HTERT RPE-1 (cell line): ENCODE measurements around the gene ADGRG6.

ENCODE experiments used
- in situ Hi-C: fragments of 300-500 bp; cut with MboI; formaldehyde crosslinking; loops from 4 replicates; pipeline ENCODE4 v1.14.3; 2020; ENCODE audit warnings: low sequenced_read_pairs

Gene ADGRG6

DNA sequence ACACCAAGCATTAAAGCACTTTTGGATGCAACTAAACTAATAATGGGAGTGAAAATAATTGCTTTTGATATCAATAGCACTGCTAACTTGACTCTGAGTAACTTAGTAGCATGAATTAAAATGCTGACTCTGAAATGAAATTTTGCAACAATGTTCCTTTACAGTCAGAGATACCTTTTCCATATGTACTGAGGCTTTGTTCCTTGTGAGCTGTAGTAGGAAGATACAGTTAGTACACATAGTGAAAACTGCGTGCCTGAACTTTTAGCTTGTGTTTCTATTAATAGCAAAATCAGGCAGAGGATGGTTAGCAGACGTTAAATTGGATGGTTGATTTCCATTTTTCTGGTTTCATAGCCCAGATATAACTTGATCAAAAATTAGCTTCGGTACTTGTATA, 18.6 kb downstream of the ADGRG6 start:
- in situ Hi-C loops, result no loop called here

DNA sequence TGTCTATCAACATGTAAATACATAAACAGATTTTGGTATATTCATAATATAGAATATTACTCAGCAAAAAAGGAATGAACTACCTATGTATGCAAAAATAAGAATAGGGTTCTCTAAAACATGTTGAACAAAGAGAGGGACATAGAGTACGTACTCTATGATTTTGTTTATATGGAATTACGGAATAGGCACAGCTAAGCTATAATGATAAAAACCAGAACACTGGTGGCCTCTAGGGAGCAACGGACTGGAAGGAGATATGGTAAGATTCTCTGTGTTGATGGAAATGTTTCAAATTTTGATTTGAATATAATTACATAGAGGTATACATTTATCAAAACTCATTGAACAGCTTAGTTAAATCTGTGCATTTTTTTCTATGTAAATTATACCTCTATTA, 19.6 kb downstream of the ADGRG6 start:
- in situ Hi-C loops, result no loop called here

DNA sequence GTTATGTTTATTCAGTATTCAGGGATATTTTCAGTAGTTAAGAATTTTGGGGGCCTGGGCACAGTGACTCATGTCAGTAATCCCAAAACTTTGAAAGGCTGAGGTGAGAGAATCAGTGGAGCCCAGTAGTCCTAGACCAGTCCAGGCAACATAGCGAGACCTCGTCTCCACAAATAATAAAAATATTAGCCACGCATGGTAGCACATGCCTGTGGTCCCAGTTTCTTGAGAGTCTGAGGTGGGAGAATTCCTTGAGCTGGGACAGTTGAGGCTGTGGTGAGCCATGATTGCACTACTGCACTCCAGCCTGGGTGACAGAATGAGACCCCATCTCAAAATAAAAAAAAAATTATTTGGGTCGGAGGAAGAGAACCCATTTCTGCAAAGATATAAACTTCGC, 20.3 kb downstream of the ADGRG6 start:
- in situ Hi-C loops, result no loop called here

DNA sequence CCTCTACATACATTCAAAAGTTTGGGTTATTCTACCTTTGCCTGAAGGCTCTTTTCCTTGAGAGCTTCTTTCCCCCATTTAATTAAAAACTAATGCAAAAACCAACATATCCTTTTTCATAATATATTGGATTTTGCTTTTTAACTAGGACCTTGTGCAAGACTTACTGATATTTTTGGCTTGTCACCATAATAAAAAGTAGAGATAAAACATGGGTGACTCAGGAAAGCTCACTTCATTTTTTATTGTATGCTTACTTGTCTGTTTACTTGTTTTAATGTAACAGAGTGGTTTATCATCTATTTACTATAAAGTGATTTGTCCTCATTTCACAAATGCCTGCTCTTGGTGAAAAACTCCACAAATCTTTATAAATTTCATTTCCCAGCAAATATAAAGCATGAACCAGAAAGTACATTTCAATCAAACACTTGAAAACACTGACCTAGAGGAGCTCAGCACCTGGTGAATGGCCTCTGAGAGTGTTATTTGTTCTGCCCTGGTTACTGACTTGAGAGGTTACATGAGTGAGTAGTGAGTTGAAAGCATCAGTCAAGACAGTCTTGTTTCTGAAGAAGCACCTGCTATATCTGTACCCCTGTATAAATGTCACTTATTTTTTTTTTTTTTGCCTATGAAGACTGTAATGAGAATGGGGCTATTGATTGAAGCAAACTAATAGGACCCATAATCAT, 20.8 kb downstream of the ADGRG6 start:
- in situ Hi-C loops, result no loop called here

DNA sequence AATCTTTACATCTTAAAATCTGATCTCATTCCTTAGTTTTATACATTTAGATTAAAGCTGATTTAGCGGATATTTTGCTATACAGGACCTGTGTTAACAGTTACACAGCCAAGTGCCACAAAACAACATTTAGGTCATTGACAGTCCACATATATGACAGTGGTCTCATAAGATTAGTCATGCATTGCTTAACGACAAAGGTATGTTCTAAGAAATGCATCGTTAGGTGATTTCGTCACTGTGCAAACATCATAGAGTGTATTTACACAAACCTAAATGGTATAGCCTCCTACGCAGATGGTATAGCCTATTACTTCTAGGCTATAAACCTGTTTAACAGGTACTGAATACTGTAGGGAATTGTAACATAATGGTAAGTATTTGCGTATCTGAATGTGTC, 21.6 kb downstream of the ADGRG6 start:
- in situ Hi-C loops, result no loop called here

DNA sequence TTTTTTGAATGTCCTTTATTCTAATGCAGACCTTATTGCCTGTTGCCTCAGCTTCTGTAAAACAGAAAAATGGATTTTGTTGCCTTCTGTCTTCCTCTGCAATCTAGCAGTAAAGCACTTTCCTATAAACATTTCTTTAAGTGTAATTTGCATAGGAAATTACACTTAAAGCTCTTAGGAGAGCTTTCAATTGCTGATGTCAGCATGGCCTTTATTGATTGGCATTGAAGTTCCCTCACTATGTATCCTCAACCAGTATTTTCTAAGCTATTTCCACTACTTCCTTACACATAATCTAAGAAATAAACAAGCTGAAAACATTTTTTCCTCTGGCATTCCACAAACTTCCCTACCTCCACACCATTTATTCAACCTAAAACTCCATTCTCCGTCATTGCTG, 22.3 kb downstream of the ADGRG6 start:
- in situ Hi-C loops, result no loop called here

DNA sequence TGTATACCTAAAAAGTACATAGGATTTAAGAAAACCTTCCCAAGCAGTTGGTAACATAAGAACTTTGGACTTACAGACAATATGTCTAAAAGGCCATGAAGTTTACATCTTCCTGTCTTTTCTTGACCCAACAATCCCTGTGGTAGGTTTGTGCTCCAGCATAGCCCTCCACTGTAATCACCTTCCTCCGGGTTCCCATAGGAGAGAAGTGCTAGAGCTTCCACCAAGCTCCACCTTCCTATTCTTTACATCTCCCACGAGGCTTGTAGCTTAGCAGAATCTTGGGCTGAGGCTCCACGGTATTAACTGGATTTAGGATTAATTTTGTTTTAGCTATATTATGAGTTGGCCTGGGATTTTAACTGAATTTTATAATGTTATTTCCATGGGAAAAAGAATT, 23.3 kb downstream of the ADGRG6 start:
- in situ Hi-C loops, result no loop called here

DNA sequence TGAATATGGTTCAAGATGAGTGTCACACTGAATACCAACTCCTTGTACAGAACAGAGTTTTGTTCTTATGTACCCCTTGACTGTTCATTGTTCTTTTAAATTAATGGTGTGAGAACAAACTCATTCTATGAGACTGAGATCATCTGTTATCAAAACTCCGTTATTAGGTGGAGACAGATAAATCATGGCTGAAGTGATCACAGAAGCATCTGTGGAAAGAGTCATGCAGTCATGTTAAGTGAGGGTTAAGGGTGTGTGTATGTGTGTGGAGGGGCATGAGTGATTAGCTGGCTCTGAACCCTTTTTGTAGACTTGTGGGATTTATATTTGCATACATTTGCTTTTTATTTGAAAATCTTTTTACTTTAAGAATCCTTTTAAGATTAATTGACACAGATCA, 24.7 kb downstream of the ADGRG6 start:
- in situ Hi-C loops, result no loop called here

DNA sequence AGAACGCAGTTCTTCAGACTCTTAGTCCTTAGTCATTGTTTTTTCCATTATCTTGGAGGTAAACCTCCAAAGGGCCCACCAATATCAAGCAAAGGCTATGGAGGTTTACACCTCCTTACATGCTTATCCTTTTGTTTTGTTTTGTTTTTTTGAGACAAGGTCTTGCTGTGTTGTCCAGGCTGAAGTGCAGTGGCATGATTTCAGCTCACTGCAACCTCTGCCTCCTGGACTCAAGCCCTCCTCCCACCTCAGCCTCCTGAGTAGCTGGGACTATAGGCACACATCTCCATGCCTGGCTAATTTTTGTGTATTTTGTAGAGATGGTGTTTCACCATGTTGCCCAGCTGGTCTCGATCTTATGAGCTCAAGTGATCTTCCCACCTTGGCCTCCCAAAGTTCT, 26.3 kb downstream of the ADGRG6 start:
- in situ Hi-C loops, result no loop called here

DNA sequence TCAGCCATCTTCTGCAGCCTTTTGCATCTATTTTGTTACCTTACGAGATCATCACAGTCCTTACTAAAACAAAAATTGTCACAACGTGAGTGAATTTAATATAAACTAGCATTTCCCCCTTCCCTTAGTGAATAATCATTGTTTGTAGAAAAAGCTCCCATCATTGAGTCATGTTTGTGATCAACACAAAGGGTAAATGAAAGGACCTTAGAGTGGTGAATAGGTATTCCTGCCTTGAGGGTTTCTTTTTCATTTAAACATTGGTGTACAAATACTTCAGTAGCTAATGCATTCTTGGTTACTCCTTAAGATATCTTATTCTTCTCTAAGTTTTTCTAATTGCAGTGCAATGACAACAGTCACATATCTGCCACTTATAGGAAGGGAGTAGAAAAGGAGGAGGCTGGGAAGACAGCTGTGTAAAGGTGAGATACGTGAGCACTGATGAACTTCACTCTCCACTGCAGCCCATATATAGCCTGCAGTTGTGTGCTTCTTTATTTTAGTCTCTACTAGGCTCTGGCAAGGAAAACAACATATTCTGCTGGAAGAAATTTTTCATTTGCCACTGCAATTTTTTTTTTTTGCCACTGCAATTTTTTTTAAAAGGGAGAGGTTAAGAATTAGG, 27.8 kb downstream of the ADGRG6 start:
- in situ Hi-C loops, result no loop called here

DNA sequence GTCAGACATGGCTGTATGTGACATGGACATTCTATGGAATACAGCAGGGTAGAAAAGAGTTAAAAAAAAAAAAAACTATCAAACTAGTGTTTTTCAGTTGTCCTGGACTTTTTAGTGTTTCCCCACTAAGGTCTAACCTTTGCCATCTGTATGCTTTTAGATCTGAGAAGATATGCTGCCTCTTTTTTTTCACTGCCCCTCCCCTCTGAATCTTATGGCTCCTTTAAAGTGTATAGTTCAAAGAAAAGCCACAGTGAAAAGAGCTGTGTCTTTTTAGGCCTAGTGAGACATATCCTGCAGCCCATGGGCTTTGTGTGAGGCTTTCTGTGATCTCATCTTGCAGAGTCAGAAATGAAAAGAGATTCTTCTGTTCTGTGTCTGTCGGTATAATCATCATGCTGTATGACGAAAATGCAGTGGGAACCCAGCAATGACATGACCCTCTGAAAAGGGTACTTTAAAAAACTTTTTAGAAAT, 29.3 kb downstream of the ADGRG6 start:
- in situ Hi-C loops, result no loop called here

DNA sequence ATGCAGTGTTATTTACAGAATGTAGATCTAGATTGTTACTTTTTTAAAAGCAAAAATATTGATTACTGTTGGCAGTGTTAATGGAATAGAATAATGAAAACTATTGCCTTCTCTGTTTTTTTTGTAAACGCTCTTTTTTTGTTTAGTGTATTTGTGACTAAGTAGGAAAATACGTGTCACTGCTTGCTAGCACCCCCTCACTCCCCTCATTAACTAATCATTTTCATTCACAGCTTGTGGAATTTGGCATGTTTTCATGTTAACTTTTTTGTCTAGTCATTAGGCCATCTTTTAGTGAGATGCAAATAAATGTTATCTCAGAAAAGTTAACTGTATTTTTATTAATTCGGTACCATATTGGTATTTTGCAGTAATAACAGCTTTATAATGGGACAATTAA, 29.8 kb downstream of the ADGRG6 start:
- in situ Hi-C loops, result no loop called here

DNA sequence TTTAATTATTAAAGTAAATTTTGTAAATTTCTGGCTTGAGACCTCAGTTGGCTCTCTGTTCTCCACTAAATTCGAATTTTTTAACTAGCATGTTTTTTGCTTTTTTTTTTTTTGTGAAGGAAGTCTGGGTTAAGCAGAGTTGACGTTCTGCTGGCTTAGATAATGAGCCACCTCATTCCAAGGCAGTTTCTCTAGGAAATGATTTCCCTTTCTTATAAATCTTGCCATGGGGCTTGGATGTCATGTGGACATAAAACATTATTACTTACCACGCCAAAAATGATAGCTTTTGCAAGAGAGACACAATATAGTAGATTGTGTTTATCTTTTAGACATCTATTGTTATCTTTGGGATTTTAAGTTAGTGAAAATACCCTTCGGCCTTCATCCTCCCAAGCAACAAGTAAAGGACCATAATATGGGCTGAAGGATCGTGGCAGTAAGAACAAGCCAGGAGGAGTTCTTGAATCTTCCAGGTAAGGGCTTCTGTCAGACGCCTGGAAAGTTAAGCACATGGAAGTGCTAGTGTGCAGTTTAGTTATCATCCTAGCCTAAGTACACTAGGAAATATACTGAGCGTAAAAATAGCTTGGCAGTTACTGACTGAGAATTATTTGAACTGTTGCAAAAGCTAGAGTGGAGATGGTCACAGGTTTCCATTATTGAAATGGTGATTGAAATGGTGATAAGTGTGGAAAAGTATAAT, 30.7 kb downstream of the ADGRG6 start:
- in situ Hi-C loops, result no loop called here

DNA sequence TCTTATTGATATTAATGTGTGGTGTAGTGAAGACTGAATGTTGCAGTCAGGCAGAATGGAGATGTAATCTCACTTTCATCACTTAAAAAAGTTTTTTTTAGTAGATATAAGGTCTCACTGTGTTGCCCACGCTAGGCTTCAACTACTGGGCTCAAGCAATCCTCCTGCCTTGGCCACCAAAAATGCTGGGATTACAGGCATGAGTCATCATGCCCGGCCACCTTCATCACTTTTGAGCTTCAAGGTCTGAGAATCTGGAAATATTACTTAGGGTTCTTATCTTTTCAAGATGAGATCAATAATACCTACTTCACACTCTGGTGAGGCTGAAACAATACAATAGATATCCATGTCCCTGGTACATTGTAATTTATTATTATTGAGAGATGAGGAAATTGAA, 31.6 kb downstream of the ADGRG6 start:
- in situ Hi-C loops, result no loop called here

DNA sequence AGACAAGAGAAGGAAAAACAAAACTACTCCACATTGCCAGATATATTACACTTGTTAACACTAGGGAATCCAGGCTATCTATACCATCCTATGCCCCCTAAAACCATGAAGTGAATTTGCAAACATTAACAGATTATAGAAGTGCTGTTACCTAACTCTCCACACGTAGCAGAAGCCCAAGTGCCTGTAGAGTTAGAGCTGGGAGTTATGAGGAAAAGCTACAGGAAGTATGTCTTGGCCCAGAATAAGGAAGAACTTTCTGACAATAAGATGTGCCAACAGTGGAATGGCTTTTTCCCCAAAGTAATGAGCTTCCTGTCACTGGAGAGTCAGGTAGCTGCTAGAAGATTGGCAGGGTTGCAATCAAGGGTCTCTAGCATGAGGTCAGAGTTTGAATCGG, 32.5 kb downstream of the ADGRG6 start:
- in situ Hi-C loops, result no loop called here

DNA sequence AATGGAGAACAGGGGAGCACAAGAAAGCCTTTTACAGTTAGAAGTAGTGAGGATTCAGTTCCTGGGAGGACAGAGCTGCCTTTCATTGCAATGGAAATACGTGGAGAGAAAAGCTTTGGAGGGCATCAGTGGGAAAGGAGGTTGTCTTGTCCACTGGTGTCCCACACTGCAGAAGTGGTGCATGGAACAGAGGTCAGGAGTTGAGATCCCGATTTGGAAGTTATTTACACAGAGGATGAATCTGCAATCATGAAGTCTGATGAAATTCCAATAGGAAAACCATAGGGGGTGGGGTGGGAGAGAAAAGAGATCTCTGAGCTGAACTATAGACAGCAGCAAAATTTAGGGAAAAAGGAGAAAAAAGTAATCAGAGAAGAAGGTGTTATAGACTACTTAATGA, 33.6 kb downstream of the ADGRG6 start:
- in situ Hi-C loops, result no loop called here

DNA sequence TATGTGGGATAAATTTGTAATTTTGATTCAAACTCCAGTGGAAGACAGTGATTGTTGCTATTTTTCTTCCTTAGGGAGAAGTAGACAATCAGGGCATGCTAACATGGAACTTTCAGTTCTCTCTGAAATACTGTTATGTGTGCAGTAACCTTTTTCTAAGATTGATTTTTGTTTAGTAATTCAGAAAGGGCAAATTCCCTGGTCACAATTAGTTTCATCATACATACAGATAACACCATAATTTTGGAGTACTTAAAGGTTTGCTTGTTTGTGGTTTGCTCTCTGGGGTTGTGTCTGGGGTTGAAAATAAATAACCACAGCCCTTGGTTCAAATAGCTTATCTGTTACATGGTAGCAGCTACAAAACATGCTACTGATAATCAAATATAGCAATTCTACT, 34.4 kb downstream of the ADGRG6 start:
- in situ Hi-C loops, result no loop called here

DNA sequence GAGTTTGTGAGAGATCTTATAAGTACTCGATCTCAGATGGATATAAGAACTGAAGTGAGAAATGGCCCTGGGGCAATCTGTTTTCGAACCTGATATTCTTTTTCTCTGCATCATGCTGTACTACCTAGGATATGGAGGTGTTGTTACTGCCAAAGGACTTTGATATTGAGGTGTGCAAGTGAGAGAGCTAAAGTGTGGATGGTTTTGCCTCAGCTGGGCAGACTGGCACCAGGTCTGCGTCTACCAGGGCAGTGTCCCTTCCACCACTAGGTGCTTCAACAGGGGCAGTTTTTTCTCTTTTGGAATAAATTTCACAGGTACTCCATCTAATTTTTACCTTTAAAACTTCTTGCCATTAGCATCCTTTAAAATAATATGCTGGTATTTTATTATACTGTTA, 35.0 kb downstream of the ADGRG6 start:
- in situ Hi-C loops, result no loop called here

DNA sequence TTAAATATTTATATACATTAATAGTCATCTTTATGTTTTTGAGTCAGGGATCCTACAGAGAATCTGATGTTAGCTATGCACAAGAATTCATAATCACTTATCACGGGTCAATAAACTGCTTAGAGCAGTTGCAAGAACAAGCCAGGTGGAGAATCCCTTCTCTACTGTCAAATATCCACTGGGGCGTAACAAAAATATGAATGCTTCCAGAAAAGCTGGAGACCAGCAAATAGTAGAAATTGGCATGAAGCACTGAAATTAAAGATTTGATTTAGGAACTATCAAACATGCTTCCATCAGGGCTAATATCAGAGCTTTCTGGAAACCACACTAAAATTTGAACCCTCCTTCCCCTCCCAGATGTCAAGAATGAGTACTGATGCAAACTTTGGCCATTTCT, 37.3 kb downstream of the ADGRG6 start:
- in situ Hi-C loops, result no loop called here

DNA sequence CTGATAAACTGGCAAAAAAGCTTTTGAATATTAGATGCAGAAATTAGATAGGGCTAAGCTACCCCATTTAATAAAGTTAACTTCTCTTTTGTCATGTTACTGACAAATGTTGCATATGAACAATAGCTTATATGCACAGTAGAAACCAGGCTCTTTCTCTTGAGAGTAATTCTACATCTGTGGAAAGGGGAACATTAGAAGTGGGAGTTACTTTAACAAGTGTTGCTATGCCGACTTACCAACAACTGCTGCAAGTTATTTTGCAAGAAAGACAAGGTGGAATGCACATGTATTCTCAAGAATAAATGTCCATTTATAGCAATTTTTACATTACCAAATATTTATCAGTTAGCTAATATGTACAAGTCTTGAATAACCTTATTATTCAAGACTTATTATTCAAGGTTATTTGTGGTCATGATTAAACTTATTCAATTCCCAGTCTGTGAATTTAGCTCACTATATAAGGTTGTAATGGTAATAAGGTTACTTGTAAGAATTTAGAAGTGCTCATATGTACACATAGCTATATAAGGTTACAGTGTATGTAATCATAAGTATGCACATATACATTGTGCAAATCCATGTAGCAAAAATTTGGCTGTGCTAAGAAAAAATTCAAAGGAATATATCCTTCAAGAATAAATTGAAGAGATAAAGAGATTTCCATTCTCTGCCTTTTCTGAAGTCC, 38.3 kb downstream of the ADGRG6 start:
- in situ Hi-C loops, result no loop called here

DNA sequence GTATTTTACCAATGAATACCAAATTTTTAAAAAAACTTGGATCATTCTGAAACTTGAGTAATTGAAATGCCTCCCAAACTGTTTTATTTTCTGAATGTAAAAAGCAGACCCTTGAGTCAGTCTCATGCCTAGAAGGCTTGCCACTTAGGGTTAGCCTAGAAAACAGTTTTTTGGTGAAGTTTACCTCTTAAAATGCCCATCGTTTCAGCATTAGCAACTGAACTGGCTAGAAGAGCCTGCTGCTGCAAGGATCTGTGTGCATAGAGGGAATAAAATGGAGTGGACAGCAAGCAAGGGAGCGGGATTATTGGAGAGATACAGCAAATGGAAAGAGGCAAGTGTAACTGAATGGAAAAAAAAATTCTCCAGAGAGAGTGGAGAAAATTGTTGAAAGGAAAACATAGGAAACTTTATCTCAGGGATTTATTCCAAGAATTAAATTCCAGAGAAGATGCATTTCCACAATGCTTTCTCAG, 40.1 kb downstream of the ADGRG6 start:
- in situ Hi-C loops, result no loop called here

DNA sequence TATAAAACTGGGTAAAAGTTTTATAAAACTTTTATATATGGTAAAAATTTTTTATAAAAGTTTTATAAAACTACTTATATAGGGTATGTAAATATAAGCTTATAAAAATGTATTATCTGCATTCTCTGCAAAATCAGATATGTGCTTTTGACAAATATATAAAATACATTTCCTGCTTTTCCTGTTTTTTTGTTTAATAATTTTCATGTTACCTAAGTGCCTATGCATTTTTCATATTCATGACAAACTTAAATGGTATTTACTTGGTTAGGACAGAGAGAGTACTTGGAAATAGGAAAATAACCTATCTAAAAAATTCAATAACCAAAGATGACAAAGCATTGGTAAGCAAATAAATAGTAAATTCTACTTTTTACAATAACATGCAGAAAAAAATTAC, 41.2 kb downstream of the ADGRG6 start:
- in situ Hi-C loops, result no loop called here
